Stomach (tissue), 4 donors: ENCODE measurements around the gene KCNN3.

ENCODE experiments used
- EP300 ChIP-seq: sonication (generic); formaldehyde crosslinking; IDR thresholded peaks from one replicate; pipeline ENCODE4 v1.6.1; 2017; ENCODE audit warnings: antibody characterized with exemption
- POLR2A ChIP-seq, 4 donors: fragments of 450-650 bp; IDR thresholded peaks; one replicate each; pipeline ENCODE4 v1.6.1; 2016; ENCODE audit warnings: antibody characterized with exemption in 4 of 4, control low read depth in 2 of 4, mild to moderate bottlenecking in 1 of 4, moderate library complexity in 1 of 4
- POLR2AphosphoS5 ChIP-seq, 3 donors: sonication (generic); formaldehyde crosslinking; IDR thresholded peaks; one replicate each; pipeline ENCODE4 v1.6.1; 2016; ENCODE audit warnings: antibody characterized with exemption in 3 of 3
- TF ChIP-seq, protein P1 (sequence below), 7 experiments: fragments of 450-650 bp in 4 of 7; fragments of 200-600 bp in 3 of 7; sonication (generic) in 3 of 7; IDR thresholded peaks; one replicate each; pipeline ENCODE4 v1.5.1; 2016 to 2019; ENCODE audit warnings: antibody characterized with exemption in 7 of 7, control low read depth in 2 of 7, mild to moderate bottlenecking in 1 of 7

DNA sequence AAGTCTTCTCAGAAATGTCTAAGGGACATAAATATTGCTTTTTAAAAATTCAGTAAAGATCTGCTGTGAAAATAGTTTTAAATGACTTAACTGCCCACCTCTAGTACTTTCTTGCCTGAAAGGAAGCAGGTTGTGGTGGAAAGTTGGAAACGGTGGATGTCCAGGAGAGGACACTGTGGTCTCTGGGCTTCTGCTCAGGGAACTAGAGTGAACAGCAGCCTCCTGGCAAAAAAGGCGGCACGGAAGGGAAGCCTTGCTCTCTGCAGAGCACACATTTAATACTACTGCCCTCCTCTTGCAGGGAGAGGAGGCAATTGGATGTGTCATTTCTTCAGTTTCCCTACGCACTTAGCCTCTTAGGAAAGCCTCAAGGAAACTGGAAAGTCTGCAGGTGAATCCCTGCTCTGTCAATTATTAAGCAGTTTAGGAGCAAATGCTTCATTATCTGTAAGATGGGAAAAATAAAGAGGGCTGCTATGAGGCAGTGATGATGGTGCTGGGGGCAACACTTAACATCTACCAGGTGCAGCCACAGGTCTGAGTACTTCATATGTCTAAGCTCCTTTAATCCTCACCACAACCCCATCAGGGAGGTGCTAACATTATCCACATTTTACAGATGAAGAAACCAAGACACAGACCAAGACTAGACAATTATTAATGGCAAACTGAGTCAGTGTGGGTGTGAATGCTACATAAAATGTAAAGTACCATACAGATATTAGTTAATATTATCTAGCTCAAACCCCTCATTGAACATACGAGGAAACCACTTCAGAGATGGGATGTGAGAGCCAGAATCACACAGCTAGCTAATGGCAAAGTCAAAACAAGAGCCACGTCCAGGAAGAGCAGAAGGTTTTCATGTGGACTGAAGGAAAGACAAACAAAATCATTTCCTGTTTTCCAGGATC is 153.2 kb downstream of the KCNN3 start:
- TF ChIP-seq, protein P1, sequence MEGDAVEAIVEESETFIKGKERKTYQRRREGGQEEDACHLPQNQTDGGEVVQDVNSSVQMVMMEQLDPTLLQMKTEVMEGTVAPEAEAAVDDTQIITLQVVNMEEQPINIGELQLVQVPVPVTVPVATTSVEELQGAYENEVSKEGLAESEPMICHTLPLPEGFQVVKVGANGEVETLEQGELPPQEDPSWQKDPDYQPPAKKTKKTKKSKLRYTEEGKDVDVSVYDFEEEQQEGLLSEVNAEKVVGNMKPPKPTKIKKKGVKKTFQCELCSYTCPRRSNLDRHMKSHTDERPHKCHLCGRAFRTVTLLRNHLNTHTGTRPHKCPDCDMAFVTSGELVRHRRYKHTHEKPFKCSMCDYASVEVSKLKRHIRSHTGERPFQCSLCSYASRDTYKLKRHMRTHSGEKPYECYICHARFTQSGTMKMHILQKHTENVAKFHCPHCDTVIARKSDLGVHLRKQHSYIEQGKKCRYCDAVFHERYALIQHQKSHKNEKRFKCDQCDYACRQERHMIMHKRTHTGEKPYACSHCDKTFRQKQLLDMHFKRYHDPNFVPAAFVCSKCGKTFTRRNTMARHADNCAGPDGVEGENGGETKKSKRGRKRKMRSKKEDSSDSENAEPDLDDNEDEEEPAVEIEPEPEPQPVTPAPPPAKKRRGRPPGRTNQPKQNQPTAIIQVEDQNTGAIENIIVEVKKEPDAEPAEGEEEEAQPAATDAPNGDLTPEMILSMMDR (IDR thresholded peaks at IDR 0.05): no peak
- TF ChIP-seq POLR2AphosphoS5 (IDR thresholded peaks at IDR 0.05): no peak
- no peak for TF ChIP-seq POLR2A (IDR thresholded peaks at IDR 0.05)
- TF ChIP-seq EP300: no peak
